Measurements from ENCODE around the gene RSRP1. TPM values are rescaled to one million over a fixed set of nuclear protein-coding genes. Genes with fewer than 3 reads are reported as not detected.
A peak's percentile ranks its signal among the peaks of the same experiment; 100 is the strongest.

RSRP1 gene
- total RNA-seq, 1 experiment from 2014 or later: 82.9 TPM

DNA sequence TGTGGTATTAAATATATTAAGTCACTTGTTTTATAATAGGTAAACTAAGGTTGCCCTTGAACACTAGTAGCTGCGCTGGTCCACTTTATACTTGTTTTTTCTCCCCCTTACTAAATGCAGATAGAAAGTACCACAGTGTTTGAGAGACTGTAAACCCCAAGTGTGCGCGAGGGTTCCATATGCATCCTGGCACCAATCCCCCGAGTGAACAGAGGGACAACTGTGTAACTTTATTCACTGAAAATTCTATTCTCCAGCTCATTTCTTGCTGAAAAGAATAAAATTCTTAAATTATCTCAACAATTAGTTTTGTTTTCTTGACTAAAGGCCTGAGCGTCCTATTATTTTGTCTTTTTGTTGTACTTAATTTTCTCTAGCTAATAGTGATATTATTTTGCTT is 1.9 kb downstream of the RSRP1 start:
- ChIA-PET POLR2A (interaction anchor here (2.1 kb wide), 1 partner anchor 13 kb away, joined by 8 read pairs; the partner anchor contains the start of gene SYF2), CTCF (interaction anchor here (1.5 kb wide), 1 partner anchor 17 kb away, joined by 3 read pairs; no protein-coding TSS in a partner anchor), RAD21 (ENCODE audit: low non-redundant PET in 1 of 2, low total read pairs in 2 of 2, uncharacterized antibody in 2 of 2, unreplicated experiment in 2 of 2) (no interaction called here)
- H3K27me3 ChIP-seq (ENCODE audit: insufficient read depth, low read length): no peaks in the 10 kb centered on the region
- peak overlapping the region; percentile 93 to 98; a peak in 3 of 4 replicates for H3K4me3 ChIP-seq (replicated peaks in 1 of 2; ENCODE audit: low read depth in 1 of 2, low read length in 2 of 2)
- ATAC-seq (no peak), DNase-seq (ENCODE audit: low read depth, low spot score) (no peak)
- intact Hi-C loops (cut with micrococcal nuclease): loop anchor here (5.0 kb wide), 1 partner anchor 97 kb away; no protein-coding TSS in a partner anchor
- TF ChIP-seq FOSL1 (IDR thresholded peaks at IDR 0.05; ENCODE audit: low read depth): no peak
- TF ChIP-seq CBX3 (IDR thresholded peaks at IDR 0.05; ENCODE audit: low read depth): no peak
- TF ChIP-seq, protein P1, sequence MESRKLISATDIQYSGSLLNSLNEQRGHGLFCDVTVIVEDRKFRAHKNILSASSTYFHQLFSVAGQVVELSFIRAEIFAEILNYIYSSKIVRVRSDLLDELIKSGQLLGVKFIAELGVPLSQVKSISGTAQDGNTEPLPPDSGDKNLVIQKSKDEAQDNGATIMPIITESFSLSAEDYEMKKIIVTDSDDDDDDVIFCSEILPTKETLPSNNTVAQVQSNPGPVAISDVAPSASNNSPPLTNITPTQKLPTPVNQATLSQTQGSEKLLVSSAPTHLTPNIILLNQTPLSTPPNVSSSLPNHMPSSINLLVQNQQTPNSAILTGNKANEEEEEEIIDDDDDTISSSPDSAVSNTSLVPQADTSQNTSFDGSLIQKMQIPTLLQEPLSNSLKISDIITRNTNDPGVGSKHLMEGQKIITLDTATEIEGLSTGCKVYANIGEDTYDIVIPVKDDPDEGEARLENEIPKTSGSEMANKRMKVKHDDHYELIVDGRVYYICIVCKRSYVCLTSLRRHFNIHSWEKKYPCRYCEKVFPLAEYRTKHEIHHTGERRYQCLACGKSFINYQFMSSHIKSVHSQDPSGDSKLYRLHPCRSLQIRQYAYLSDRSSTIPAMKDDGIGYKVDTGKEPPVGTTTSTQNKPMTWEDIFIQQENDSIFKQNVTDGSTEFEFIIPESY (IDR thresholded peaks at IDR 0.05; ENCODE audit: extremely low read depth, insufficient replicate concordance, low read length): no peak
- no peak for TF ChIP-seq EZH2 (IDR thresholded peaks at IDR 0.05)
- TF ChIP-seq, protein P2, sequence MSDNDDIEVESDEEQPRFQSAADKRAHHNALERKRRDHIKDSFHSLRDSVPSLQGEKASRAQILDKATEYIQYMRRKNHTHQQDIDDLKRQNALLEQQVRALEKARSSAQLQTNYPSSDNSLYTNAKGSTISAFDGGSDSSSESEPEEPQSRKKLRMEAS (IDR thresholded peaks at IDR 0.05): no peak
- TF ChIP-seq, protein P3, sequence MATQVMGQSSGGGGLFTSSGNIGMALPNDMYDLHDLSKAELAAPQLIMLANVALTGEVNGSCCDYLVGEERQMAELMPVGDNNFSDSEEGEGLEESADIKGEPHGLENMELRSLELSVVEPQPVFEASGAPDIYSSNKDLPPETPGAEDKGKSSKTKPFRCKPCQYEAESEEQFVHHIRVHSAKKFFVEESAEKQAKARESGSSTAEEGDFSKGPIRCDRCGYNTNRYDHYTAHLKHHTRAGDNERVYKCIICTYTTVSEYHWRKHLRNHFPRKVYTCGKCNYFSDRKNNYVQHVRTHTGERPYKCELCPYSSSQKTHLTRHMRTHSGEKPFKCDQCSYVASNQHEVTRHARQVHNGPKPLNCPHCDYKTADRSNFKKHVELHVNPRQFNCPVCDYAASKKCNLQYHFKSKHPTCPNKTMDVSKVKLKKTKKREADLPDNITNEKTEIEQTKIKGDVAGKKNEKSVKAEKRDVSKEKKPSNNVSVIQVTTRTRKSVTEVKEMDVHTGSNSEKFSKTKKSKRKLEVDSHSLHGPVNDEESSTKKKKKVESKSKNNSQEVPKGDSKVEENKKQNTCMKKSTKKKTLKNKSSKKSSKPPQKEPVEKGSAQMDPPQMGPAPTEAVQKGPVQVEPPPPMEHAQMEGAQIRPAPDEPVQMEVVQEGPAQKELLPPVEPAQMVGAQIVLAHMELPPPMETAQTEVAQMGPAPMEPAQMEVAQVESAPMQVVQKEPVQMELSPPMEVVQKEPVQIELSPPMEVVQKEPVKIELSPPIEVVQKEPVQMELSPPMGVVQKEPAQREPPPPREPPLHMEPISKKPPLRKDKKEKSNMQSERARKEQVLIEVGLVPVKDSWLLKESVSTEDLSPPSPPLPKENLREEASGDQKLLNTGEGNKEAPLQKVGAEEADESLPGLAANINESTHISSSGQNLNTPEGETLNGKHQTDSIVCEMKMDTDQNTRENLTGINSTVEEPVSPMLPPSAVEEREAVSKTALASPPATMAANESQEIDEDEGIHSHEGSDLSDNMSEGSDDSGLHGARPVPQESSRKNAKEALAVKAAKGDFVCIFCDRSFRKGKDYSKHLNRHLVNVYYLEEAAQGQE (IDR thresholded peaks at IDR 0.05; ENCODE audit: low read depth): no peak
- no peak for TF ChIP-seq CEBPB (IDR thresholded peaks at IDR 0.05; ENCODE audit: low read depth)
- TF ChIP-seq, protein P4, sequence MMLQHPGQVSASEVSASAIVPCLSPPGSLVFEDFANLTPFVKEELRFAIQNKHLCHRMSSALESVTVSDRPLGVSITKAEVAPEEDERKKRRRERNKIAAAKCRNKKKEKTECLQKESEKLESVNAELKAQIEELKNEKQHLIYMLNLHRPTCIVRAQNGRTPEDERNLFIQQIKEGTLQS (IDR thresholded peaks at IDR 0.05): no peak
- no peak overlapping the region for H2AFZ ChIP-seq (ENCODE audit: low read depth, low read length, poor library complexity, severe bottlenecking)
- no peaks in the 10 kb centered on the region for H3K9me3 ChIP-seq (ENCODE audit: control insufficient read depth in 1 of 2, insufficient read depth in 1 of 2, low read depth in 1 of 2, low read length in 2 of 2)
- no peaks in the 10 kb centered on the region for H3K9me2 ChIP-seq (ENCODE audit: insufficient read depth)
- peaks cover 55% of the 10 kb centered on the region for H3K79me2 ChIP-seq (ENCODE audit: insufficient read depth, low read length)
- peaks cover 17 to 26% of the 10 kb centered on the region in 2 experiments for H3K4me1 ChIP-seq (ENCODE audit: control insufficient read depth in 1 of 2, insufficient read depth in 2 of 2, low read length in 2 of 2)
- no TSS peak for BruUV-seq (replicated peaks)
- H3K4me2 ChIP-seq (ENCODE audit: low read length): peak overlapping the region; percentile 96
- no peak overlapping the region for H3K9ac ChIP-seq (ENCODE audit: low read length)
- peaks cover 18 to 34% of the 10 kb centered on the region in 2 experiments for H3K36me3 ChIP-seq (ENCODE audit: control insufficient read depth in 1 of 2, insufficient read depth in 2 of 2, low read length in 2 of 2)
- H4K20me1 ChIP-seq (ENCODE audit: insufficient read depth): peaks cover 17% of the 10 kb centered on the region; the same call in 1 of the 2 replicates
- no peak overlapping the region for H3K27ac ChIP-seq (ENCODE audit: low read depth, low read length)
